ENCODE results near the gene LRG1.

Gene LRG1

GRCh38 chr19:4491446-4491845 lies 48.4 kb downstream of the LRG1 start:
- DNase-seq: no peak

GRCh38 chr19:4488496-4488895 lies 51.3 kb downstream of the LRG1 start:
- no peak for DNase-seq

GRCh38 chr19:4487572-4487971 lies 52.3 kb downstream of the LRG1 start:
- no peak for DNase-seq

Data from NCI-H1092 (cell line).